ENCODE data around the gene OR10J1.
"Not testable (repeated sequence)": the region's sequence is repeated elsewhere in the genome, so short reads cannot be mapped to it uniquely, and the experiment has no call there.

Gene OR10J1

GRCh38 chr1:159439422-159439821 lies at the start of gene OR10J1:
Gene OR10J1 (plus strand): TSS chr1:159439722. CDS start chr1:159439792, 70 bp downstream.
- DNase-seq, result no peak

GRCh38 chr1:159406821-159407220 lies 32.7 kb upstream of the OR10J1 start:
- no peak for DNase-seq

- no peak for DNase-seq
Measured at GRCh38 chr1:159408862-159409400, 30.6 kb upstream of the OR10J1 start.

- no peak for DNase-seq
Measured at GRCh38 chr1:159421821-159422220, 17.7 kb upstream of the OR10J1 start.

- no peak for DNase-seq
Measured at GRCh38 chr1:159428536-159428935, 11.0 kb upstream of the OR10J1 start.

GRCh38 chr1:159429074-159429861 lies 10.3 kb upstream of the OR10J1 start:
- DNase-seq, result no peak

GRCh38 chr1:159430985-159431384 lies 8.5 kb upstream of the OR10J1 start:
- no peak for DNase-seq

- DNase-seq, result no peak
Measured at GRCh38 chr1:159431904-159432303, 7.6 kb upstream of the OR10J1 start, which contains the start of gene OR10J4. Gene OR10J4 (plus strand): TSS chr1:159432204.

GRCh38 chr1:159436469-159436868 lies 3.1 kb upstream of the OR10J1 start:
- no peak for DNase-seq

GRCh38 chr1:159441360-159441759 lies 1.8 kb downstream of the OR10J1 start:
- DNase-seq, result no peak

- DNase-seq, result no peak
Measured at GRCh38 chr1:159442428-159442827, 2.9 kb downstream of the OR10J1 start.

GRCh38 chr1:159443066-159443750 lies 3.7 kb downstream of the OR10J1 start:
- no peak for DNase-seq

GRCh38 chr1:159444511-159444910 lies 5.0 kb downstream of the OR10J1 start:
- DNase-seq, result no peak

GRCh38 chr1:159448181-159448580 lies 8.7 kb downstream of the OR10J1 start:
- DNase-seq, result no peak

- not testable (repeated sequence) for DNase-seq
Measured at GRCh38 chr1:159449605-159450004, 10.1 kb downstream of the OR10J1 start.

GRCh38 chr1:159459551-159459950 lies 20.0 kb downstream of the OR10J1 start:
- DNase-seq, result no peak

- DNase-seq, result no peak
Measured at GRCh38 chr1:159465191-159465603, 25.7 kb downstream of the OR10J1 start.

GRCh38 chr1:159468321-159468720 lies 28.8 kb downstream of the OR10J1 start:
- no peak for DNase-seq

- no peak for DNase-seq
Measured at GRCh38 chr1:159469921-159470533, 30.5 kb downstream of the OR10J1 start.

- no peak for DNase-seq
Measured at GRCh38 chr1:159473335-159473734, 33.8 kb downstream of the OR10J1 start.

GRCh38 chr1:159474926-159475325 lies 35.4 kb downstream of the OR10J1 start:
- no peak for DNase-seq

- DNase-seq, result no peak
Measured at GRCh38 chr1:159483501-159483900, 44.0 kb downstream of the OR10J1 start.

All from NCI-H1417 (cell line).